GM21528 (cell line): ENCODE results near the gene RPP25L.

Experiments
- ATAC-seq: cut with Tn5 transposase; IDR thresholded peaks from one replicate; pipeline ENCODE4 v1.9.1; 2021; ENCODE audit warnings: mild to moderate bottlenecking, moderate library complexity; ENCODE audit not compliant: unreplicated experiment, low FRiP score

Gene RPP25L

DNA sequence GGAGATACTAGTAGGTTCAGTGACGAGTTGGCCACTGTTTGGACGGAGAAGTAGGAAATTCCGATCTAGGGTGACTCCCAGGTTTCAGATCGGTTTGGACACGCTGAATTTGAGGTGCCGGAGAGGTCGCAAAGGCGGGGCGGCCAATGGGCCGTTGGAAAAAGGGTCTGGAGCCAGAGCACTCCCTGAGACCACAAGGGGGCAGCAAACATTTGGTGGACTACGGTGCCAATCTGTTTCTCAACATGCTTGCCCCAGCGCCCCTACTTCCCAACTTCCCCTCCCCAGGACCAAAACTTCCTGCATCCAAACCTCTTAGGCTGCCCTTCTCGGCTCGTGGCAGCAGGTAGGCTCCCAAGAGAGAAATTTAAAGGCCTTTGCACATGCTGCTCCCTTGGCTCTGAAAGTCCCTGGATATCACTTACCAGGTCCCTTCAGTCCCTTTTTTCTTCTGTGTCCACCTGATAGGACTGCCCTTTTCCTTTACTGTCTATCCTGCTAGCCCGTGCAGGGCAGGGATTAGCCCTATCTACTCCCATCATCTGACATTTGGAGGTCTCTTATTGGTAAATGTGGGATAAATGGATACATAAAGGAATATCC, 992 bp upstream of the RPP25L start:
- peak; percentile 44 for ATAC-seq

DNA sequence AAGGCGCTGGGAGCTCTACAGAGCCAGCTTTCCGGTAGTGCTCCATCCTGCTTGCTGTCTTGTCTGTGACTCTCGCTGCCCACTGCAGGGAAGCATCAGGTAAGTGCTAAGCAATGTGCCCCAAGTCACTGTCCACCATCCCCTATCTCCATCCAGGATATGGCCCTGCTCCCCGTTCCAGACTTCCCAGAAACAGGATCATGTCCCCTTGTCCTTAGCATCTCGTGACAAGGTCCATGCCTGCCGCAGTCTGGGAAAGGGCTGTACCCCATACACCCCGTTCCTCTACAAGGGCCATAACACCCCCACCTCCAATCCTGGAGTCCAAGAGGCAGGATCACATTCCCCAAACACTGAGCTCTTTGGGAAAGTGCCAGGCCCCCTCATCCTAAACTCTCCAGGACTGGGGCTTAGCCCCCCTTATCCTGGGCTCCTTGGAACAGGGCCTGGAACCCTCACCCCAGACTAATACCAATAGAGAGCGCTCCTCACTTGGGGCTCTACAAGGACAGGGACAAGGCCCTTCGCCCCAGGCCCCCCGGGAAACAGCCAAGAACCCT, 566 bp downstream of the RPP25L start:
- no peak for ATAC-seq

DNA sequence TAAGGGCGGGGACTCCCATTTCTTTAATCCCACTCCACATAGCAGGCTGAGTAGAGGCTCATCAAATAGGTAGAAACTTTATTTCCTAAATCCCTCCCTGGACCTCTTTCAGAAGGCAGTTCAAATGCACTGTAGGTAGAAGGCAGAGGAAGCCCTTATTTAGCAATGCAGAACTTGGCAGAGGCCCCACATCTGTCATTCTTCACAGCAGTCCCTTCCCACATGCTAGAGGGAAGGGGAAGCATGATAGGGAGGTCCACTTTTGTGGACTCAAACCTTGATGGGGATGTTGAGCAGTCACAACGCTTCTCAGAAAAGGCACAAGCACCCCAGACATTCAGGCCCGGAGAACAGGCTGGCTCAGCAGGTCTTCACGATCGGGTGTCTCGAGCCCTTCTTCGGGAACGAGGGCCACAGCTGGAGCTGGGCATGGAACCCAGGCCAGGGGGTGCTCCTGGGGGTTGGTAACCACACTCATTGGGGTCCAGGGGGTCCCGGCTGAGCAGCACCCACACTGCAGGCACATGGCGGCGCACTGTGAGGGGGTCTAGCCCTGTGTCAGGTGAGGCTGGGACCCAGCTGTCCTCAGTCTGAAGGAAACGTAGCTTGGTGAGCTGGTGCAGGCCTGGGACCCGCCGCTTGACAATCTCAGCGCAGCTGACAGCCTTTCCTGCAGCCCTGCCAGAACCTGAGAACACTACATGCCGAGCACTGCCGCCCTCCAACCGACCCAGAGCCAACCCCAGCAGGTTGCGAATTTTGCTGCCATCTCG, 1.3 kb downstream of the RPP25L start:
- no peak for ATAC-seq

DNA sequence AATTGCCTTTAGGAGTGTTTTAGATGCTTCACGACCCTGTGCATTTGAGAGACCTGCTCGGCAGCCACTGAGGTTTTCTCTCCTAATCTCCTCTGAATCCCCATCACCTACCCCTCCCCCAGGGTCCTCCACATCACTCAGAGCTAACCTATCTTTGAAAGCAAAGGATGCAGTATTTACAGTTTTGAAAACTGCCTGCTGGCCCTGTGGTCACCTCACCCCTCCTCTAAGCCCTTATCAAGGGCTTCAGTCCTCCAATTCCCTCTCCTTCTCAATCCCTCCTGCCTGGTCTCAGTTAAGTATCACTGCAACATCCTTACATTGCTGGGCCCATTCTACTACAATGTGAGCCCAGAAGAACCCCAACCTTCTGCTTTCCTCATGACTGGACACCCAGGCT, 4.6 kb downstream of the RPP25L start:
- ATAC-seq = no peak

DNA sequence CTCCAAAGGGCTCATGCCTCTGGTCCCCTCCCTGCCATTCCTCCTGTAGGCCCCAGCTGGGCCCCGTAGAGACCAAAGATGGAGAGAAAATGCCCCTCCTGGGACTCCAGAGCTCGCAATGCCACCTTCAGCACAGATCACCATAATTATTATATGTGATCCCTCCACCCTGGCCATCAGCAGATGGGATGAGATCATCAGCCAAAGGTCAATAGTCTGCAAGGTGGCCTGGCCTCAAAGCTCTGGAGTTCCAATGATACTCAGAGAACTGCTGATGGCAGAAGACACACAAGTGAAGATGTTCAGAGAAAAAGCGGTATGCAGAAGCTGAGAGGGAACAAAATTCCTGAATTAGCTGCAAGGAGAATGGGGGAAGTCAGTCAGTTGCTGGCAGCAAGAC, 5.0 kb downstream of the RPP25L start:
- no peak for ATAC-seq

DNA sequence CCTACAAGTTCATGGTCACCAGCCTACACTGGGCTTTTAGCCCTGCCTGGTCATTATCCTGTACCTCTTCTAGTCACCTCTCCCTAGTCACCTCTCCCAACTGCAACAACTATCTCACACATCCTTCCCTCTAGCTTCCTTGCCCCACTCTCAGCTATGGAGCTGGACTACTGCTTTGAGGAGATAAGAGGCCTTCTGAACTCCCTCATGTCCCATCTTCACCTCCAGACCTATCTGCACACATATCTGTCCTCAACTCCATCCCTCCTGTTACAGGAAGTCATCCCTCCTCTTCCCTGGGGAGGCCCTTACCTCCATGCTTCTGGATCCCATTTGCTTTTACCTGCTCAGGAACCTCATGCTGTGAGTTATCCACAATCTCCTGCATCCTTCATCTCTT, 5.7 kb downstream of the RPP25L start:
- ATAC-seq = no peak

DNA sequence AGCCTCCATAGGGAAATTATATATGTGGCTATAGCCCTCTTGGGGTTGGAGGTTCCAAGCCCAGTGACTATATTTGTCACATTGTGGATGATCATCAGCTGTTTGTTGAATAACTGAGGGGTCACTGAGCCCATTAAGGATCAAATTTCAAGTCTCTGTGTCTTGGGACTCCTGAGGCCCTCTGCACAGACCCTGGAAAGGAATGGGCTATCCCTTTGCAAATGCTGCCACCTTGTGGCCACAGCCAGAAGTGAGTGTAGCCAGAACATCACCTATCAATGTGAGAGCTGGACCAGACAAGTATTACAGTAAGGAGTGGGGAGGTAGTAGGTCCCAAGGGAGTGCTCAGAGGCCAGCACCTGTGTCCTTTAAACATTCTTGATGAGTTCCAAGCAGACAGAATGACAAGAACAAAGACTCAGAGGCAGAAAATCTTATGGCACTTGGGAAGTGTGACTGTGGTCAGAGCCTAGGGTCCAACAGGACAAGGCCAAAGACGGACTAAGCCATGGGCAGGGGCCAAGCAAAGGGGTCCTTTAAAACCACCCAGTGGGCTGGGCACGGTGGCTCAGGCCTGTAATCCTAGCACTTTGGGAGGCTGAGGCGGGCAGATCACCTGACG, 8.2 kb downstream of the RPP25L start:
- ATAC-seq = no peak

DNA sequence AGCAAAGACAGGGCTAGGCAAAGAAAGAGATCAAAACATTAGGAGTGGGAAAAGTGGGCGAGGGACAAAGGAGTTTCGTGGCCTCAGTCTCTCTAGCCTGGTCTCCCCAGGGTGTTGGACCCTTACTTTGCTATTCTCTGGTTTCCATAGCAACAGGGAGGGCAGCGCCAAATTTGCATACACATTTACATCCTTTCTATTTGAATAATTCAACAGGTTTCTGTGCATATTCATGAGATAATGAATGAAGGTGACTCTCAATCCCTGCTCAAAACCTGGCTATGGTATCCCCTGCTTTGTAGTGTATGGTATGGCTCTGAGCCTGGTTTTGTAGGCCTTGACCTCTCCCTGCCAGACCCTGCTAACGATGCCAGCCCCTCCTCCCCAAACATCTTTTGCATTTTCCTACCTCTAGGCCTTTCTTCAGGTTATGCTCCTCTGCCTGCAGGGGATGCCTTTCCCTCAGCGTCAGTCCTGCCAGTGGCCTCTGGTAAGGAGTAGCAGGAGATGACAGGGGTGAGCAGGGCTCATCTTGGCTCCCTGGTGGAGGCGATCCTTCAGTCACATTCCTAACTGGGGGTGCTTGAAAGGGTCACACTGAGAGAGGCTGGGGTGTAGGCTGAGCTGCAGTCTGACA, 9.8 kb downstream of the RPP25L start:
- no peak for ATAC-seq

DNA sequence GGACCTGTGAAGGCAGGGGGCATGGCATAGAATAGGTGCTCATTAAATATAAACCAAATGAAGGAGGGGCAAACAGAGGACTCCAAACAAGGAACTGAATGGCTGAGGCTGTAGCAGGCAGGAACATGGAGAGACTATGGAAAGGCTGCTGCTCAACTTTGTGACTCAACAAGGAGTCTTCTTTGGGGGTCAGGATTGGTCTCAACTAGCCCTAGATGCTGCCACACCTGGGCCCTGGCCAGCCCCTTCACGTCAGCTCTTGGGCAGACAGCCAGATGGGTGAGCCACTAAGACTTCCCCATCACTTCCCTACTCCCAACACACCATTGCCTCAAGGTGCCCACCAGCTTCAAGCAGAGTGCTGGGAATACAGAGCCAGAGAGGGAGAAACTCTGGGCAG, 11.0 kb downstream of the RPP25L start:
- ATAC-seq = no peak

DNA sequence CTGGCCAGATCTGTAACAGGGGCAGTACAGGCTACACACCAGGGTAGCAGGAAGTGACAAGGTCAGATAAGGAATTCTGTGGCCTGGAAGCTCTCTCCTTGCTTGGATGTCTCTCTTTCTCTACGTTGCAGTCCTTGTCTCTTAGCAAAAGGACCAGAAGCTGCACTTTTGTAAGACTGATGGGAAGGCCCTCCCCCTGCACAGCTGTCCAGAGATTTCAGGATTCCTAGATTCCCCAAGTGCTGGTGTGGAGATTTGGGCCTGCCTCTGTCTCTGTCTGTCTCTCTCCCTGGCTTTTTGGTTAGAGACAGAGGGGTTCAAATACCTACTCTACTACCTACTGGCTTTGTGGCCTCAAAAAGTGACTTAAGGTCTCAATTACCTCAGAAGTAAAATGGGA, 12.4 kb downstream of the RPP25L start:
- no peak for ATAC-seq

DNA sequence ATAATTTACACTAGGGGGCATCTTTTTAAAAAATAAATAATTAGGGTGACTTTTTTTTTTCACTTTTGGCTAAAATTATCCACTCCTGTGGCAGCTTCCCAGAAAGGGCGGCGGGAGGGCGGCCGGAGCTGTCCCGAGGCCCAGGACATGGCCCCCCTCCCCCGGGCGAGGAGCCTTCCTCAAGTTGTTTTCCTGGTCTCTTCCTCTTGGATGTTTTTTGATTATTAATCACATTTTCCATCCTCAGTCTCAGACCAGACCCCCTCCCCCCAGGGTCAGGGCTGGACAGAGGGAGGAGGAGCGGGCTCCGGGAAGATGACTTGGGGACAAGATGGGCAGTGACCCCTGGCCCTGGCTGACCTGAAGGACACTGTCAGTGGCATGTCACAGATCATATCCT, 17.7 kb downstream of the RPP25L start:
- ATAC-seq = no peak

DNA sequence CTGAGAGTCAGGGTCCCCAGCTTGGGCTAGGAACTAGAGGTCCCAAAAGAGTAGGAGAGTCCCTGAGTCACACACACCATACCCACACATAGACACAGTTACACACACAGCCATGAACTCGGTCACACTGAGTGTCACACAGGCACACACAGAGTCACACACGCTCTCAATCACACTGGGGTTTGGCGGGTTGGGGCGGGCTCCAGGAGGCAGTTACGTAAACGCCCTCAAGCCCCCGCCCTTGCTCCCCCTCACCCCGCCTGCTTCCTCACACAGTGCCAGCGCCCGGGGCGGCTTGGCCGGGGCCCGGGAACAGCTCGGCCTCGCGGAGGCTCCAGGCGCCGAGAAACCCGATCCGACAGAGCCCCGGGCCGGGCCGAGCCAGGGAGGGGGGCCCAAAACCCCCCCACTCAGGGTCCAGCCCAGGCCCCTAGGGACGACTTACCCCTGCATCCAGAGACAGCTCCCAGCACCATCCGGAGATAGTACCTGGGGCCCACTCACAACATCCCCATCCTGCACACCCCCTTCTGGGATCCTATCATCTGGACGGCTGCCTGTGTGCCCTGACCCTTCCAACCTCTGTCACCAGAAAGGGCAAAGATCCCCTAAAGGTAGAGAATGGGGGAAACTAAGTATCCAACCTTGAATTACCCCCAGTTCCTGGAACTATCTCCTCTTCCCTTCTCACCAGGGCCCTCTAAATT, 18.8 kb downstream of the RPP25L start:
- no peak for ATAC-seq

DNA sequence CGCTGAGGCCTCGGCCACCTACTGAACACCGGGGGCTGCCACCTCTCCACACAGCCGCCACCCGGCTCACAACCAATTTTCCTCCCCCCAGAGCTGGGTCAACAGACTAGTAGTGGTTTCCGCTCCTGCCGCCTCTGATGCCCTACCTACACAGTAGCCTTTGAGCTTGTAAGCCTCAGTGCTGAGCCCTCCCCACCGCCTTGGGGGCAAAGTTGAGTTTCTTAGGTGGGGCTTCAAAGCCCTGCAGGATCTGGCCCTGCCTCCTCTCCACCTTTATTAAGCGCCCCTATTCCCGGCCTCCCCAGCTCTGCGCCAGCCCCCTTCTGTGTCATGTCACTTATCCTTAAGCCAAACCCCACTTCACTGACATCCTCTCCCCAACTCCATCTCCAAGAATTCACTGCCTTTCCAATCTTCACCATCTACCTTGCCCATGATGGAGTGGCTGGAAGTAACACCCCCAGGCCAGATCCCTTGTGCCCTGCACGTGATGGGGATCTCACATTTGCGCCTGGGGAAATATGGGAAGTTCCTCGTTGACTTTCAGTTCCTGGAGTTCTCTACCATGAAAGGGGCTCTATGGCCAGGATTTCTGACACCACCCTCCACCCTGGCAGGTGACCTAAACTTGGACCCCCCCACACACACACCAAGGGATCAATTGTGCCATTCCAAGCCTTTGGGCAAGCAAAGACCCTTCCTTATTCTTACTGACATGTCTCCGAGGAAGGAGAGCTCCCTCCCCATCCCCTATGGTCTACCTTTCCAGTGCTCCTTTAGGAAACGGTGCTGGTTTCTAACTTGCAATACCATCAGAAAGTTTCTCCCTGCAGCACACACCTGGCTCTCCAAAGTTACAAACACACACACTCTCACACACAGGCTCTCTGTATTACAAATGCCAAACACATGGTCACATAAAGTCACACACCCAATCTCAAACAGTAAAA, 19.7 kb downstream of the RPP25L start:
- ATAC-seq = no peak

DNA sequence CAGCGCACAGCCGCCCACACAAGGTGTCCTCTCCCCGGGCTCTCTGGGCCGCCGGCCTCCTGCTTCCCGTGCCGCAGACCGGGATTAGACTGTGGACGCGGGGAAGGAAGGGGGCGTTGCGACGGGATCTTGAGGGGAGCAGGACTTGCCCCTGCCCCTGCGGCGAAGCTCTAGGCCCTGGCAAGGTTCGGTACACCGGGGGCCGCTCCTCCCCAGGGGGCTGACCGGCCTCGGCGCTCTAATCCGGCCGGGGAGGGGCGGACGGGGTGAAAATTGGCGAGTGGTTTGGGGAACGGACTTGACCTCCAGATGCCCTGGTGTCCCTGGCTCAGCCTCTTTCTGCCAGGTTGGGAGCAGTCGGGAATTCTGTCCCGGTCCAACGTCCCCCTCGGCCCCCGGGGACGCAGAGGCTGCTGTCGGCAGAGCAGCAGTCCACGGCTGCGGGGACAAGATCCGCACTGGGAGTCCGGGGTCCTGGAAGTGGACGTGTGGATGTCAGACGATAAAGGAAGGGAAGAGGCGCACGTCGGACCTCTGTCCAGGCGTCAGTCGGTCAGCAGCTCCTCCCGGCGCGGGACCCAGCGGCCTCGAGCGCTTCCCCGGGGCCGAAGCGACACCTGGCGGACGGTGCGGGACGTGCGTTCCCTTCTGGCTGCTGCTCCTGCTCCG, 20.5 kb downstream of the RPP25L start:
- peak; percentile 55 for ATAC-seq

DNA sequence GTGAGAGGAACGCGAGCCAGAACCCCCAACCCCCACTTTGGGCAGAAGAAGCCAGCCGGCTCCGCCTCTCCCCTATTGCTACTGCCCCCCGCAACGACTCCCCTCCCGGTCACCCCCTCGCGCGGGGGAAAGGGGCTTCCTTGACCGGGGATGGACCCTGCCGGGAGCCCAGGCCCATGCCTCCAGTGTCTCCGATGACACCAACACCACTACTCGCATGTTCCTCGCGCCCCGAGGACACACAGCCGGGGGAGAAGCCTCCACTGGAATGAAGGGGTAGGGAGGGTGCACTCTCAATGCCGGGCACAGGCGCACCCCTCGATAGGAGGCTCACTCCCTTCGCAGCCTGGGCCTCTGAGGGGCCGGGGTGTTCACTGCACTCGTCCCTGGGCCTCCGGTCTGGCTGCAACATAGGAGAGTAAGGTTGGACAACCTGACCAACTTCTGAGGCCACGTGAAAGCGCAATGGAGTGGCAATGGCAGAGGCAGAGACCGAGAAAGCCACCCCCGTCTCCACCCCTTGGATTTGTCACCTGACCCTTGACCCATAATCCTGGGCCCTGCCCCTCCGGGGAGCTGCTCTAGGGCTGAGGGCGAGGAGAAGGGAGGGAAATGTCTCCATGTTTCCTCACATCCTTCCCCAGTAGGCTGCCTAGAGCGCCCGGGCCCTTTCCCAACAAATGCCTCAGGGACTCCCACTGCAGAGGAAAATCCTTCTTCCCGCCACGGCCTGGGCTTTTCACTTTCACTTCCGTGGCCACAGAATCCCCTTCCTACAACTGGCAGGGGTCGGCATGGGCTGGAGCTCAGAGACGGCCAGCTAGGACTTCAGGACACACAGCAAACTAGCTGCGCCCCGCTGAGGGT, 21.3 kb downstream of the RPP25L start:
- ATAC-seq = no peak

DNA sequence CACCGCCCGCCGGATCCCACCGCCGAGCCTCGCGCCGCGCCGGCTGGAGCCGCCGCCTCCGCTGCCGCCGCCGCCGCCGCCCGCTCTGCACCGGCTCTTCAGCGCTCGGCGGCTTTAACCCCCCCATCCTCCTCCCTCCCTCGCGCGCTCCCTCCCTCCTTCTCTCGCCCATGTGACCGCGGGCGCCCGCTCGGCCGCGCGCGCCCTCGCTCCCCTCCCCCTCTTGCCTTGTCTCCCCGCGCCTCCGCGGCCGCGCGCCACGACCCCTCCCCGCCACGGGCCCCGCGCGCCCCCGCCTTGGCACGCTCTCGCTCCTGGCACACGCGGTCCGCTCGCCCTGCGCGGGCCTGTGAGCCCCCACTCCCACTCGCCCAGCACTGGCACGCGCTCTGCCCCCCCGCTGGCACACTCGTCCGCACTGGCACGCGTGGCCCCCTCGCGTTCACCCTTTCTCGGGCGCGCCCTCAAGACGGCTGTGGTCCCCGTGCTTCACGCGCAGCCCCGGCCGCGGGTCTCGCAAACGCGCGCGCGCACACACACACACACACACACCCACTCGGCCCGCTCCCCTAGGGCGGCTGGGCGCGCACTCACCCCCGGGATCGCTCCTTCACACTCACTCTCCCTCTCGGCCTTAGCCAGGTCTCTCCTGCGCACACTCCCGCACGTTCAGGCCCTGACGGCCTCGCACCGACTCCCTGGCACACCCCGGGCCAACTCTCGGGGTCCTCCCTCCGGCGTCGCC, 22.1 kb downstream of the RPP25L start, which contains the start of gene CNTFR:
TSS of gene CNTFR (minus strand) at position 89 of the 745 bp plus-strand sequence. CDS start 20,743 bp downstream, outside the sequence.
- no peak for ATAC-seq
